Measurements from ENCODE around the gene TSPAN17.

TSPAN17 gene

DNA sequence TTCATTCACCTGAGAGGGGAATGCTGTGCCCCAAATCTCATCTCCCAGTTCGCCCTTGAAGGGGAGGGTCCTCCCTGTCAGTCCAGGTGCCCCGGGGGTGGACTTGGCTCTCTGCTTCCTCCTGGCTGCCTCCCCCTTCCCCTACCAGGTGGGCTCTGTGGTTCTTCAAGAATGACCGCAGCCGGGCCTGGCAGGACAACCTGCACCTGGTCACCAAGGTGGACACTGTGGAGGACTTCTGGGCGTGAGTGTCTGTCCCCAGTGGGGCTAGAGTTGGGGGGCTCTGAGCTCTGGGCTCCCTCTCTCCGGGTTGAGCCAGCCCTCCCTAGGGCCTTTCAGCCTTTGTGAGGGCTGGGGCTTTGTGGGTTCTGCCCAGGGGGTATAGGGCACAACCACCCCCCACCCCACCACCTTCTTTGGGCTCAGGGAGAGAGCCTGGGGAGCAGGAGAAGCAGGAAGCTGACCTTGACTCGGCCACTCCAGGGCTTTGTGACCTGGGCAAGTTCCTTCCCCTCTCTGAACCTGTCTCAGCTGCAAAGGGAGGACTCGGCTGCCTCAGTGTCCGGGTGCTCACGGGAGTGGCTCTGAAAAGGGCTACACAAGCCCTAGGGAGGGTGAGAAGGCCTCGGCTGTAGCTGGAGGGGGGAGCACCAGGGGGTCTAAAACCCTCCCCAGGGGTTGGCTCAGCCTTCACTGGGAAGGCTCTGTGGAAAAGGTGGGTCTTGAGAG, 3.6 kb upstream of the TSPAN17 start:
- DNase-seq: no peak

DNA sequence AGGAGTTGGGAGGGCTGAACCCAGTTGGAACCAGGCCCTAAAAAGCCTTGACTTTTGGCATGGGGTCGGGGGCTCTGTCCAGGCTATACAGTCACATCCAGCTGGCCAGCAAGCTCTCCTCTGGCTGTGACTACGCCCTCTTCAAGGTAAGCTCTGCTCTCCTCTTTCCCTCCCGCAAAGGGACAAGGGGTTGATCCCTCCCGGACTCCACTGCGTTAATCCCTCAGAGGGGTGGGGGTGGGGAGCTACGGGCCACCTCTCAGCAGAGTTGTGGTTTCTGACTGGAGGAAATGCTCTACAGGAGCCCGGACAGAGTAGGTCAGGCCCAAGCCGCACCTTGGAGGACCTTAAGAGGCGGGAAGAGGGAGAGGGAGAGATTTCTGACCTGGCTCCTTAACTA, 3.0 kb upstream of the TSPAN17 start:
- no peak for DNase-seq

DNA sequence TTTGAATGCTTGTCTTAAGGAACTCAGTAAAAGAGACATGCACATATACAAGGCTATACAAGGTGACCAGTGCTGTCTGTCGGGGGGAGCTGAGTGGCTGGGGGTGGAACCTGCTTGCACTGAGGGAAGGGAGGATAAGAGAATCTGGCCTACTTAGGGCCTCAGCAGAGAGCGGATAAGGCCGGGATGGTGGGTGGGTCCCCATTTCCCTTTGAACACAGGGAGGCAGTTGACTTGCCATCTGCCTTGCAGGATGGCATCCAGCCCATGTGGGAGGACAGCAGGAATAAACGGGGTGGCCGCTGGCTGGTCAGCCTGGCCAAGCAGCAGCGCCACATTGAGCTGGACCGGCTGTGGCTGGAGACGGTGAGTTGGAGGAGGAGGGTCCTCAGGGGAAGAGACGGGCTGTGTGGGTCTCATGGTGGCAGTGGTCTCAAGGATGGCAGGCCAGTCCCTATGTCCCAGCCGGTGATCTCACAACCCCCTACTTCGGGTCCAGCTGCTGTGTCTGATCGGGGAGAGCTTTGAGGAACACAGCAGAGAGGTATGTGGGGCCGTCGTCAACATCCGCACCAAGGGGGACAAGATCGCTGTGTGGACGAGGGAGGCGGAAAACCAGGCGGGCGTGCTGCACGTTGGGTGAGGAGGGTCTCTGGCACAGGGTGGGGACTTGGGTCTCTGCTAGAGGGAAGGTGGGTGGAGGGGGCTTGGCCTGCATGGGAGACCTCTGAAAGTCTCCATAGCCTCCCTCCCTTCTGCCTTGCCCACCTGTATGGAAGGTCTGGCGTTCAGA, 2.2 kb upstream of the TSPAN17 start:
- DNase-seq: no peak

DNA sequence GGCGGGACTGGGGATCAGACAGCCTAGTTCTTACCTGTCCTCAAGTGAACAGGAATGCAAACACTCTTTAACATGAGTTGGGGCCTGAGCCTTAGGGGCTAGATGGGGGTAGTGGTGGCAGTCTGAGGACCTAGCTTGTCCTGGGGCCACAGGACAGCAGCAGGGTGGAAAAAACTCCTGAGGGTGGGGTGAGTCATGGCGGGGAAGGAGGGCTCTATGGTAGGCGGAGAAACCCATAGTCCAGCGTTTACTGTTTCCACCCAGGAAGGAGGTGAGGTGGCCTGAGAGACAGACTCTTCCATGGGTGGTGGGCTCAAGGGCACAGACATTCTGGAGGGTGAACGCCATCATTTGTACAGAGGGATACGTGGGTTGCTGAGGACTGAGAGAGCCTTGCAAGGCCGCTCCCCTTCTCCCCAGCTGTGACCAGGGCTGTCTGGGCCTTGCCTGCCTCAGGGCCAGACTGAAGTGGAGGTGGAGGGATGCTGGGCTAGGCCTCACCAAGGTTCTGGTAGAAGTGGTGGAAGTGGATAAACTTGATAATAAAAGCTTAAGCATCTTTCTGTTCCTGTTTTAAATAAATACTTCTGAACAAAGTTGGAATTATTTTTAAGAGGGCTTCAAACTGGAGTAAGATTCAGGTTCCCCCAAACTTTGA, 1.1 kb upstream of the TSPAN17 start:
- no peak for DNase-seq

DNA sequence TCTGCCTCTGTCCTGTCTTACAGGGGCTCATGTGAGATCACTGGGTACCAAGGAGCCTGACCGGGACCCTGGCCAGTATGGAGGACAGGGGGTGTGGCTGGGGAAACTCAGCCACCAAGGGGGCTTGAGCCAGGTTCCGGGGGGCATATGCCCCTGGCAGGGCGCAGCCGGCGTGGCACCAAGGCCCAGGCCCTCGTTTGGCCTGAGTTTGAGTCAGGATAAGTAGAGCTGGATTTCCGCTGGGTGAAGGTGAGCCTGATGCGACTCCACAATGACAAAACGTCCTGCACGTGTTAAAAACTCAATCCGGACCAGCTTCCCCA, 616 bp upstream of the TSPAN17 start:
- no peak for DNase-seq

DNA sequence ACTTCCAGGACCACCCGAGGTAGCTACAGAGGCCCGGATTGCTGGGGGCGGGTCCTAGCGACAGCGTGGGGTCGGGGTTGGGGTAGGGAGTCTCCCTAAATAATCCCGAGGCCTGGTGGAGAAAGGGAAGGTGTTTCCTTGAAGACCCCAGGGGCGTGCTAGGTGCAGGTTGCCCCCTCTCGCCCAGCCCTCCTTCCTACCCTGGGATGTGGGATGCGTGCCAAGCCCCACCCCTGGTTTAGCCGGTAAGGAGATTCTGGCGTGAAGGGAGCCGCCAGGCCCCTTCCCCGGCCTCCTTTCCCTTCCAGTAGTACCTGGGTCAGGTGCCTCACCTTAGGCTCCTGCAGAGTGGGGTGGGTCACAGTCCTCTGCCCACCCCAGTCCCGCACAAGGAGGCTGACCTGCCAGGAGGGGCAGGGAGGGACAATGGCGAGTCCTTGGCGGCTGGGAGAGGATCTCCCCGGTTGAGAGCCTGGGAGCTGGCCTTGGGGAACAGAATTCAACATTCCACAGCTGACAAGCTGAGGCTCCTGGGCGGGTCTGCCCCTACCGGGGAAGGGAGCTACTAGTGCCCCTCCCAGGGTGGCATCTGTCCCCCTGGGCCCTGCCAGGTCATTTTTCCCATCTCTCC, 674 bp downstream of the TSPAN17 start:
- DNase-seq: no peak

DNA sequence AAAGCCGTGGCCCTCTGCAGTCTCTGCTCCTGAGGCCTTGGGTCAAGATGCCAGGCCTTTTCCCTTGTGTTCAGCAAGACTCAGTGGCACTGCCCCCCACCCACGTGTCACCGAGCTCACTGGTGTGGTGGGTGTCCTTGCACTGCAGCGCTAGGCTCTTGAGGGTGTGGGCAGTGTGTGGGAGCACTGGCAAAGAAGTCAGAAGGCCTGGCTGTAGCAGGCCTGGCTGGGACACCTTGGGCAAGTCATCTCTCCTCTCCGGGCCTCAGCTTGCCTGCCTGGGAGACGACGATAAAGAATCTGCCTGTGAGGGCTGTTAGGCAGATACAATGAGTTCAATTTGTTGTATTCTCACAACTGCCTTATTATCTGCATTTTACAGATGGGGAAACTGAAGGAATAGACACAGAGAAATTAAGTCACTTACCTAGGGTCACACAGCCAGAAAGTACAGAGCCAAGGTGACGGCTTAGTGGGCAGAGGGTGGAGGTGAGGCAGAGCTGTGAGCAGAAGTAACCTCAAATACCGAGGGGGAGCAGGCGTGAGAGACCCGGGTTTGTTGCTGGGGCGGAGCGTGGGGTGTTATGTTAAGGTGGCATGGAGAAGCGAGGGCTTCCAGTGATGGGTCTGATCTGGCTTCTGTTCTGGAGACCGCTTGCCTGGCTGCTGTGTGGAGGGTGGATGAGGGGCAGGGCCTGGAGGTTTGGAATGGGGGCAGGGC, 1.4 kb downstream of the TSPAN17 start:
- DNase-seq: no peak

DNA sequence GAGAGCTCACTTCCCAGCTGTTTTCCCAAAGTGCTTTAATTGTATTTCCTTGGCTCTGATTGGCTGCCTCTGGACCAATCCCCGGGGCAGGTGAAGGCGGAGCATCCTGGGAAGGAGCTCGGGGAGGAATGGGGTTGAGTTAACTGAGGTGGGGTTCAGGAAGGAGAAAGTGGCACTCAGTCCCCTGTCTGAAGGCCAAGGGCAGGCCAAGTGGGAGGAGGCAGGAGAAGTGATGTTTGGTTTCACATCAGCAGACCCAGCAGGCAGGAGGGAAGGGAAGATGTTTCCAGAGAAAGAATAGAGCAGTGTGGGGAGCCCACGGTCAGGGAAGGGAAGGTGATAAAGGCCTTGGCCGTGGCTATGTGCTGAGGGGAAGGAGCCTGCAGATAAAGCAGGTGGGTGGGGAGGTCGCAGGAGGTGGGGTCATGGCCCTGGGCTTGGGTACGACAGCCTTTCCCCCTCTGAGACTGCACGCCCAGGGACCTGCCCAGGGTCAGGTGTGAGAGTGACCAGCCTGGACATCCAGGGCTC, 3.1 kb downstream of the TSPAN17 start:
- DNase-seq: no peak

DNA sequence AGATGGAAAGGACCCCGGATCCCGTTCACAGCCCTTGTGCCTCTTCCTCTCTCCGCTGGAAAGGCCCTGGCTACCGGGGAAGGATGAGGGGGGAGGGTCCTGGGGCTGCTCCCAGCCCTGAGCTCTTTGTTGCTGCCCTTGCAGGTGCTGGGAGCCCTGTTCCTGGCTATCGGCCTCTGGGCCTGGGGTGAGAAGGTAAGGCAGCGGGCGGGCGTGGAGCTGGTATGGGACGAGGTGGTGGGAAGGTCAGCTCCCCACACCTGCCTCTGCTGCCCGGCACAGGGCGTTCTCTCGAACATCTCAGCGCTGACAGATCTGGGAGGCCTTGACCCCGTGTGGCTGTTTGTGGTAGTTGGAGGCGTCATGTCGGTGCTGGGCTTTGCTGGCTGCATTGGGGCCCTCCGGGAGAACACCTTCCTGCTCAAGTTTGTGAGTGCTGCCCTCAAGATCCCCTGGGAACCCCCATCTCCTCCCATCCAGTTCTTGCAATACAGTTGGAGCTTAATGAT, 4.2 kb downstream of the TSPAN17 start:
- DNase-seq: no peak

DNA sequence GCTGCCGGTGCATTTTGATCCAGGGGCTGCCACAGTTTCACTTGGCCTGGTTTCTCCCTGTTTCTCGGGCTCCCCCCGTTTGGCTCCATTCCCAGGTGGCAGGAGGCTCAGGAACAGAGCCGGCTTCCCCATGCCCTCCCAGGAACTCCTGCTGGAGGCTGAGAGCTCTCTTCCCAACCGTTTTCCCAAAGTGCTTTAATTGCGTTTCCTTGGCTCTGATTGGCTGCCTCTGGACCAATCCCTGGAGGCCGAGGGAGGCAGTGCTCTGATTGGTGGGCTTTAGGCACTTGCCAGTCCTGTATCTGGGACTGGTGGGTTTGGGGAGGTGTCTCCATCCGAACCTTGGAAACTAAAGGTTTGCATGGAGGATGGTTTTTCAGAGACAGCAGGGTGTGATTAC, 4.9 kb downstream of the TSPAN17 start:
- DNase-seq: no peak

DNA sequence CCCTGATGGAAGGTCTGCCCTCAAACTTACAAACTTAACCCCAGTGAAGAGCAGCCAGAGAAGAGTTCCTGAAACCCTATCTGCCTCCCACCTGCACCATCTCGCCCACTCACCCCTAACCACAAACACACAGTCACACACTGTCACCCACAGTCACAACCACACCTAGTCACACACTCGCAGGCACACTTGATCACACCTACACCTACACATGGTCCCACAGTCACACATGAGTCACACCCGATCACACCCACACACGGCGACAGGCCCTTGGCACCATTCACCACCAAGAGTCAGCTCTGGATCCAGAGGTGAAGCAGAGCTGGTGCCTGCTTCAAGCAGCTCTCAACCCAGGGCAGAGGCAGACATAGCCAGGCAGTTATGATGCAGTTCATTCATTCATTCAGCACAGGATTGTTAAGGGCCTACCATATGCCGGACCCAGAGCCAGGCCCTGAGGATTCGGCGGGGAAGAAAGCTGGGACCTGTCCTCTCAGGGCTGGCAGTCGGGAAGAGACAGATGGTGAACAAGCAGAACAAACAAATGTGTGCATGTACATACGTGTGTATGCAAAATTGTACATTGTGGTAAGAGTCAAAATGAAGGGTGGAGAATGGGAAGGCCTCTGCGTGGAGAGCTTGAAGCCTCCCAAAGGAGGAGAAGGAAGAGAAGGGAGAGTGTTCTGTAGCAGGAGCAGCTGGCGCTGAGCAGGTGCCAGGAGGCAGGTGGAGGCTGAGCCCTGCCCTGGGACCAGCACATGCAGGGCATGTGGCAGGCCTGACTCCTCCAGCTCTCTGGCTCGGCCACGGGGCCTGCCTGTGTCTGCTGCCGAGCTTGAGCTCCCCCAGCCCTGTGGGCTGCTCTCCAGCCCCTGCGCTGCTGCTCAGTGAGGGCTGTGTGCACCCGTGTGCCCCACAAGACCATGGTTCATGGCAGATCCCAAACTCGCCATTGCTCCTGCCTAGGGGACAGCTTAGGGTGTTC, 6.4 kb downstream of the TSPAN17 start:
- DNase-seq: no peak

DNA sequence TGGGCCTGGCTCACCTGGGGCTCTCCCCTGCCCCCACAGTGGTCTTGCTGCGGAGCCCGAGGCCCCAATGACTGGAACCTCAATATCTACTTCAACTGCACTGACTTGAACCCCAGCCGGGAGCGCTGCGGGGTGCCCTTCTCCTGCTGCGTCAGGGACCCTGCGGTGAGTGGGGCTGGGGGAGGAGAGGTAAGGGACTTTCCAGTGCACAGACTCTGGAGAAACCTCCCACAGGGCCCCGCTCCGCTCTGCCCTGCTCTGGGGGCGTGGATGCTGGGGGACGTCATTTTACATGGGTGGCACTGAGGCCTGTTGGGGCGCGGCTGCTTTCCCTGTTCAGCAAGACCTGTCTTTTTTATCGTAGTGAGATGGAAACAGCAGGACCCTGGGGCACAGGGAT, 7.6 kb downstream of the TSPAN17 start:
- no peak for DNase-seq

DNA sequence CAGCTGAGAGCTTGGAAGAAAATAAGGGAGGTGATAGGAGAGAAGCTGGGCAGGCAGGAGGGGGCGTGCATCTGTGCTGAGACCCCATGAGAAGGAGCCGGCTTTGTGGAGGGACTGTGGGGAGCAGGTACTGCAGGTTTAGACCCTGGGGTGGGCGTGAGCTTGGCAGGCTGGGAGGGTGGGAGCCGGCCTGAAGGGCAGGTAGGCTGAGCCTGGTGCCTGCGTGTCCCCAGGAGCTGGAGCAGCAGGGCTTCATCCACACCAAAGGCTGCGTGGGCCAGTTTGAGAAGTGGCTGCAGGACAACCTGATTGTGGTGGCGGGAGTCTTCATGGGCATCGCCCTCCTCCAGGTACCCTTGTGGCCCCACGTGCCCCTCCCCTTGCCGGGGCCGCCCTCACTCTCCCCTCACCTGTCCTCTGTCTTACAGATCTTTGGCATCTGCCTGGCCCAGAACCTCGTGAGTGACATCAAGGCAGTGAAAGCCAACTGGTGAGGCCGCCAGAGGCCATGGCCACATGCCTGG, 9.2 kb downstream of the TSPAN17 start:
- DNase-seq: no peak

DNA sequence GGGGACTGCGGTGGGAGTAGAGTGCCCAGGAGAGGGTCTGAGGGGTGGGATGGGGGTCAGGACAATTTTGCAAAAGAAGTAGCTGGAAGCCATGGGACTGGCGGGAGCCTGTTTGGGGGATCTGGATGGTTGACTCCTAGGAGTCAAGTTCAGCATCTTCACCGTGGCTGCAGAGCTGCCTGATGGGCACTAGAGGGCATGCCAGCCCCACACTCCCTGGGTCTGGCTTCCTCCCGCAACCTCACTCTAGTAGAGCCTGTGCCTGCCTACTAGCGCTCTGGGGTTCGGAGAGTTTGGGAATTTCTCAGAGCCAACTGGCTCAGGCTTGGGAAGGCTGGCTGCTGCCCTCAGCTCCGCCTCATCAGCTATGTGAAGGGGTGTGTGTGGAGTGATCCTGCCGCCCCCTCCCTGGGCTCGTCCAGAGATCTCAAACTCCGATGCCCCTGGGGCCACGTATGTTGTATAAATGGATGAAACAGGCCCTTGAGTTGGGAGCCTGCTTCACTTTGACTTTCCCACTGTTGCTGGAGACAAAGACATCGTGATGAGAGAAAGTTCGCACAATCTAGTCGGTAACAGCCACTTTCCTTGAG, 10.8 kb downstream of the TSPAN17 start:
- peak; percentile 28 to 57 for DNase-seq

DNA sequence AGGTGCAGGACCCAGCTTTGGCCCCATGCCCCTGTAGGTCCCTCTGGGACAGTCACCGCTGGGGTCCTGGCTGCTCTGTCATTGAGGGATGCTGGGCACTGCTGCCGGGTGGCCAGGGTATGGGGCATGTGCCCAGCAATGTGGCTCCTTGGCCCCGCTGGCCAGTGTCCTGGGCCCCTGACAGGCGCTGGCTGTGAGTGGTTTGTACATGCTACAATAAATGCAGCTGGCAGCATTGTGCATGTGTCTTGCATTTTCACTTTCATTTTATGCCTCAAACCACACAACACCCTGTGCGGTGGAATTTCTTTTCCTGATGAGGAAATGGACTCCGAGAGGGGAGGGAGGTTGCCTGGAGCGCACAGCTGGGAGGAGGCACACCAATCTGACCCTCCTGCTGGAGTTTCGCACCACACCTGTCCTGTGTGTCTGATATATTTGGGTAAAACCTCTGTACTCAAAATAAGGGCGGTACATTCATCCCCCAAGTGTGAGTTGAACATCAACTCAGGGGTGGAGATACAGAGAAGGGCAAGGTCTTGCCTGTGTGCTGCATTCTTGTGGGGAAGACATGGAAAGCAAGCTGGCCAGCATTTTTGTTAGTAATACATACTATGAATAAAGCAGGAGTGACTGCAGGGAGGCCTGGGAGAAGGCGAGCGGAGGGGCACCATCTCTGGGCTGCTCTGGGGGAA, 11.7 kb downstream of the TSPAN17 start:
- DNase-seq: no peak

DNA sequence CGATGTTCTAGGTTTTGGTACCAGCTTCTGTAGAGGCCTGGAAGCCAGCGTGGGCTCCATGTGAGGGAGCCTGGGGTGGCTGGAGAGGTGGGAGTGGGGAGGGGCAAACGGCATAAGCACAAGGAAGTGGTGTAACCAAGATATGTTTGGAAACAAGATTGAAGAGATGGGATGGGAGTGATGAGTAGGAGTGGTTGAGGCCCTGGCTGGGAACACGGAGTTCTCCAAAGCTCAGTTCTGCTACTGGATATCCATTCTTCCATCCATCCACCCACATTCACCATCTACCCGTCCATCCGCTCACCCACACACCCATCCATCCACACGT, 12.2 kb downstream of the TSPAN17 start:
- DNase-seq: no peak

DNA sequence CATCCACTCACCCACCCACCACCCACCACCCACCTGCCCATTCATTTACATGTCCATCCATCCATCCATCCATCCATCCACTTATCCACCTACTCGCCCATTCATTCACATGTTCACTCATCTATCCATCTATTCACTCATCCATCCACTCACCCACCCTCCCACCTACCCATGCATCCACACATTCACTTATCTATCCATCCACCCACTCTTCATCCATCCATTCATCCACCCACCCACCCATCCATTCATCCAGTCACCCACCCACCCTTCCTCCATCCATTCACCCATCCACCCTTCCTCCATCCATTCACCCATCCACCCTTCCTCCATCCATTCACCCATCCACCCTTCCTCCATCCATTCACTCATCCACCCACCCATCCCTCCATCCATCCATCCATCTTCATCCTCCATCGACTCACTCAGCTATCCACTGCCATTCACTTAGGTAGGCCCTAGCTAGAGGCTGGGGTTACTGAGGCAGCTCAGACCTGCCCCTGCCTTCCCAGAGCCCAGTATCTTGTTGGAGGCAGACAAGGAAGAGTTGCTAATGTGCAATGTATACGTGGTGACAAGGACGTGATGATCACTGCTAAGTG, 12.7 kb downstream of the TSPAN17 start:
- DNase-seq: no peak

DNA sequence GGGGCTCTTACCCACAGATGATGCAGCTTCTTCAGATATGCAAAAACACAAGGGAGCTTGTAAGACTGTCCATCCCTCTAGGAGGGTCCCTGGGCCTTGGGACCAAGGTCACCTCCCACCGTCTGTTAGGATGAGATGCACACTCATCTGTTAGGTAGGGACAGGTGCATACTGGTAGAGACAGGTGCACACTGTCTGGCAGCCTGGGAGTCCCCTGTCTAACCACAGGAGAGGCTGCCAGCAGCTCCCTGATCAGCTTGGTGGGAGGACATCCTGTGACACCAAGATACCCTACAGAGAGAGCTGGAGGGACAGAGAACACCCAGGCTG, 13.2 kb downstream of the TSPAN17 start:
- no peak for DNase-seq

DNA sequence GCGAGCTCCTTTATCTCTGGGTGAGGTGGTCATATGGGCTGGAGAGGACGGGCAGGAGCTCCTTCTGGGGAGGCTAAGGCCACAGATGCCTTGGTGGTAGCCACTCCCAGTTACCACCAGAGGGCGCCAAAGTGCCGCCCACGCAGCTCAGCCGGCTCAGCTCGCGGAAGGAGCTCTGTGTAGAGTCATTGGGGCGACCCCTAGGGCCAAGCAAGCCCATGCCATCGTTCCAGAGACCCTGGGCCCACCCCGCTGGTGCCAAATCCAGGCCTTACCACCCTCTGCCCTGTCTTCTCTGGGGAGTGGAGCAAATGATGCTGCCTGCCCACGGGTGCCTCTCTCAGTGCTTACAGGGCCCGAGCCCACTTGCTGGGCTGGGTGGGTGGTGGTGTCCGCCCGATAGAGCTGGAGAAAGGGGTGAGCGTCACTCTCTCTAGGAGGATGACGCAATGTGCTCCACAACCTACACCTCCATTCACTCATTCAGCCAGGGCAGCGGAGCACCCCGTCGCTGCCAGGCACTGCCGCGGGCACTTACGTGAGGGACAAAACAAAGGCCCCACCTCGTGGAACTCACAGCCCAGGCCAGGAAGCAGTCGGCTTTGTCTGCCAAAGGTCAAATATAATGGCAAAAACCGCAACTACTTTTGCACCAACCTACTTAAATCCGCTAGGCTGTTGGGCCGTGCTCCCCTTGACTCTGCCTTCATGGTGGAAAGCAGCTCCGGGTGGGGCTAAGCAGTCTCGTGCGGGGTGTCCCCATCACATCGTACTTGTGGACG, 13.8 kb downstream of the TSPAN17 start:
- peak; percentile 65 to 73 for DNase-seq
